SK-N-SH treated with all-trans-retinoic acid at 6 μM for 48 hours (cell line): Measurements from ENCODE around the gene SMYD3.
A peak's percentile ranks its signal among the peaks of the same experiment; 100 is the strongest.

ENCODE experiments used
- ATAC-seq: fragments of 200-7000 bp; cut with Tn5 transposase; 3 replicates; pipeline ENCODE4 v1.9.1; 2020; ENCODE audit warnings: mild to moderate bottlenecking, moderate library complexity
- BACH2 ChIP-seq: fragments of 250-450 bp; sonication (Bioruptor Pico); IDR thresholded peaks from 2 replicates; pipeline ENCODE4 v1.9.0; 2021; ENCODE audit warnings: mild to moderate bottlenecking, borderline replicate concordance
- CSDC2 ChIP-seq: fragments of 250-450 bp; sonication (Bioruptor Pico); IDR thresholded peaks from 2 replicates; pipeline ENCODE4 v1.5.0; 2020; ENCODE audit warnings: mild to moderate bottlenecking, moderate library complexity
- GLIS3 ChIP-seq: fragments of 250-450 bp; sonication (Bioruptor Pico); IDR thresholded peaks from 2 replicates; pipeline ENCODE4 v1.5.0; 2020; ENCODE audit warnings: mild to moderate bottlenecking, moderate library complexity
- ISL1 ChIP-seq: fragments of 250-450 bp; sonication (Bioruptor Pico); IDR thresholded peaks from 2 replicates; pipeline ENCODE4 v2.1.2; 2022; ENCODE audit warnings: mild to moderate bottlenecking, moderate library complexity
- PPARA ChIP-seq: fragments of 250-450 bp; sonication (Bioruptor Pico); IDR thresholded peaks from 2 replicates; pipeline ENCODE4 v1.5.0; 2020; ENCODE audit warnings: mild to moderate bottlenecking, borderline replicate concordance
- RARB ChIP-seq: fragments of 250-450 bp; sonication (Bioruptor Pico); IDR thresholded peaks from 2 replicates; pipeline ENCODE4 v1.8.0; 2021; ENCODE audit warnings: mild to moderate bottlenecking, moderate library complexity
- SNAI2 ChIP-seq: fragments of 250-450 bp; sonication (Bioruptor Pico); IDR thresholded peaks from 2 replicates; pipeline ENCODE4 v1.5.0; 2020; ENCODE audit warnings: mild to moderate bottlenecking, moderate library complexity
- TCF4 ChIP-seq: fragments of 250-450 bp; sonication (Bioruptor Pico); IDR thresholded peaks from 2 replicates; pipeline ENCODE4 v1.8.0; 2021; ENCODE audit warnings: mild to moderate bottlenecking, moderate library complexity, borderline replicate concordance
- TOX ChIP-seq: fragments of 250-450 bp; sonication (Bioruptor Pico); IDR thresholded peaks from 2 replicates; pipeline ENCODE4 v1.8.0; 2021; ENCODE audit warnings: mild to moderate bottlenecking, moderate library complexity, borderline replicate concordance
- ZC3H10 ChIP-seq: fragments of 250-450 bp; sonication (Bioruptor Pico); IDR thresholded peaks from 2 replicates; pipeline ENCODE4 v1.5.1; 2021; ENCODE audit warnings: mild to moderate bottlenecking, moderate library complexity
- ZFP3 ChIP-seq: fragments of 250-450 bp; sonication (Bioruptor Pico); IDR thresholded peaks from 2 replicates; pipeline ENCODE4 v1.5.0; 2020; ENCODE audit warnings: mild to moderate bottlenecking, moderate library complexity
- ZFP30 ChIP-seq: fragments of 450-650 bp; formaldehyde crosslinking; IDR thresholded peaks from 2 replicates; pipeline ENCODE4 v1.5.0; 2022; ENCODE audit warnings: mild to moderate bottlenecking, moderate library complexity
- ZNF565 ChIP-seq: fragments of 450-650 bp; formaldehyde crosslinking; conservative IDR thresholded peaks from 2 replicates; pipeline ENCODE4 v1.5.0; 2020; ENCODE audit warnings: low read depth, mild to moderate bottlenecking, moderate library complexity
- ZNF70 ChIP-seq: fragments of 450-650 bp; formaldehyde crosslinking; IDR thresholded peaks from 2 replicates; pipeline ENCODE4 v1.5.0; 2020; ENCODE audit warnings: mild to moderate bottlenecking, moderate library complexity
- ZNF8 ChIP-seq: fragments of 450-650 bp; formaldehyde crosslinking; IDR thresholded peaks from 2 replicates; pipeline ENCODE4 v1.5.0; 2020; ENCODE audit warnings: mild to moderate bottlenecking, moderate library complexity
- TF ChIP-seq, protein P1 (sequence below): fragments of 250-450 bp; sonication (Bioruptor Pico); IDR thresholded peaks from 2 replicates; pipeline ENCODE4 v1.5.1; 2021; ENCODE audit warnings: mild to moderate bottlenecking, moderate library complexity
- TF ChIP-seq, protein P2 (sequence below): fragments of 250-450 bp; sonication (Bioruptor Pico); IDR thresholded peaks from 2 replicates; pipeline ENCODE4 v1.5.0; 2020; ENCODE audit warnings: mild to moderate bottlenecking, moderate library complexity
- TF ChIP-seq, protein P3 (sequence below): fragments of 250-450 bp; sonication (Bioruptor Pico); IDR thresholded peaks from 2 replicates; pipeline ENCODE4 v1.8.0; 2020; ENCODE audit warnings: mild to moderate bottlenecking, moderate library complexity, borderline replicate concordance

The SMYD3 gene

DNA sequence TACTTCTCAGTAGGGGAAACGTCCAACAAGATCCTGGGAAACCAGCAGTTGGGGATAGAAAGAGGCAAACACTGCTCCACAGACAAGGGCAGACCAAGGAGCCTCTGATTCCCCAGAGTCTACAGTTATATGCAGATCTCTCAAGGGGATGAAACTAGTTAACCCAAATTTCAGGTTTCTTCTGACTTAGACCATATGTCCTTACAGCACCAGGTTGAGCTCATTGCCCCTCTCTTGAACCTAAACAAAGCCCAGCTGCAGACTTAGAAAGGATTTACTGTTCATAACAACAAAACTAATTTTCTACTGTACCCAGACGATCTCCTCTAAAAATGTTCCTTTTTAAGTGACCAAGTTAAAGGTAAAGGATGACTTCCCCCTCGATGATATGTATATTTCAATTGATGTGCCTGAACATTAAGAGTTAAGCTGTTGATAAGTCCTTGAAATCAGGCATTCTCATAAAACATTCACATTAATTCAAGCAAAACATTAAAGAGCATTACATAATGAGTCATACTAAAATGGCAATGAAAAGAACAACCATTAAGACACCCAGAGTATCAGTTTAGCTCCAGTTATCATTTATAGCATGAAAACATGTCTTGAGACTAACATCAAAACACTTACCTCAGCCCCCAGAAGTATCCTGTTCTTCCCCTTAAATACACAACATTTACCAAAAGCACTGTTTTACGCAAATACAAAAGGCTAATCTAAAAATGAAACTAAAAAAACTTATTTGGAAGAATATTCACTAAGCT lies 24.1 kb downstream of the SMYD3 start:
- peak; percentile 70 for ATAC-seq
- no peak for TF ChIP-seq ZNF565 (CRISPR knock-in tag)
- 0 out of 2 replicates have a peak, but pooled peaks have one; percentile 47 for TF ChIP-seq TOX (CRISPR knock-in tag)

DNA sequence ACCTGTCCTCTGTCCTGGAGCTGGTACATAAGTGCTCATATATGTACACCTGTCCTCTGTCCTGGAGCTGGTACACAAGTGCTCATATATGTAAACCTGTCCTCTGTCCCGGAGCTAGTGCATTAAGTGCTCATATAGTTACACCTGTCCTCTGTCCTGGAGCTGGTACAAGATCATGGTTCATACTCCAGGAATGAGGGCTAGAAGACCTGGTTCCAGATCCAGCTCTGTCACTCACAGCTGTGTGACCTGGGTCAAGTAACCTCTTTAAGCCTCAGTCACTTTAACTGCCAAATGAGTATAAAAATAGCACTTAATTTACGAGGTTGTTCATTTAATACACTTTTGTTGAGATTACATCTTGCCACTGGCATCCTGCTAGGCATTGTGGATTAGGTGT lies 28.0 kb downstream of the SMYD3 start:
- no peak for ATAC-seq
- TF ChIP-seq ZNF8 (CRISPR knock-in tag) = no peak
- TF ChIP-seq, protein P1, sequence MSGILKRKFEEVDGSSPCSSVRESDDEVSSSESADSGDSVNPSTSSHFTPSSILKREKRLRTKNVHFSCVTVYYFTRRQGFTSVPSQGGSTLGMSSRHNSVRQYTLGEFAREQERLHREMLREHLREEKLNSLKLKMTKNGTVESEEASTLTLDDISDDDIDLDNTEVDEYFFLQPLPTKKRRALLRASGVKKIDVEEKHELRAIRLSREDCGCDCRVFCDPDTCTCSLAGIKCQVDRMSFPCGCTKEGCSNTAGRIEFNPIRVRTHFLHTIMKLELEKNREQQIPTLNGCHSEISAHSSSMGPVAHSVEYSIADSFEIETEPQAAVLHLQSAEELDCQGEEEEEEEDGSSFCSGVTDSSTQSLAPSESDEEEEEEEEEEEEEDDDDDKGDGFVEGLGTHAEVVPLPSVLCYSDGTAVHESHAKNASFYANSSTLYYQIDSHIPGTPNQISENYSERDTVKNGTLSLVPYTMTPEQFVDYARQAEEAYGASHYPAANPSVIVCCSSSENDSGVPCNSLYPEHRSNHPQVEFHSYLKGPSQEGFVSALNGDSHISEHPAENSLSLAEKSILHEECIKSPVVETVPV (CRISPR knock-in tag) = no peak
- TF ChIP-seq, protein P2, sequence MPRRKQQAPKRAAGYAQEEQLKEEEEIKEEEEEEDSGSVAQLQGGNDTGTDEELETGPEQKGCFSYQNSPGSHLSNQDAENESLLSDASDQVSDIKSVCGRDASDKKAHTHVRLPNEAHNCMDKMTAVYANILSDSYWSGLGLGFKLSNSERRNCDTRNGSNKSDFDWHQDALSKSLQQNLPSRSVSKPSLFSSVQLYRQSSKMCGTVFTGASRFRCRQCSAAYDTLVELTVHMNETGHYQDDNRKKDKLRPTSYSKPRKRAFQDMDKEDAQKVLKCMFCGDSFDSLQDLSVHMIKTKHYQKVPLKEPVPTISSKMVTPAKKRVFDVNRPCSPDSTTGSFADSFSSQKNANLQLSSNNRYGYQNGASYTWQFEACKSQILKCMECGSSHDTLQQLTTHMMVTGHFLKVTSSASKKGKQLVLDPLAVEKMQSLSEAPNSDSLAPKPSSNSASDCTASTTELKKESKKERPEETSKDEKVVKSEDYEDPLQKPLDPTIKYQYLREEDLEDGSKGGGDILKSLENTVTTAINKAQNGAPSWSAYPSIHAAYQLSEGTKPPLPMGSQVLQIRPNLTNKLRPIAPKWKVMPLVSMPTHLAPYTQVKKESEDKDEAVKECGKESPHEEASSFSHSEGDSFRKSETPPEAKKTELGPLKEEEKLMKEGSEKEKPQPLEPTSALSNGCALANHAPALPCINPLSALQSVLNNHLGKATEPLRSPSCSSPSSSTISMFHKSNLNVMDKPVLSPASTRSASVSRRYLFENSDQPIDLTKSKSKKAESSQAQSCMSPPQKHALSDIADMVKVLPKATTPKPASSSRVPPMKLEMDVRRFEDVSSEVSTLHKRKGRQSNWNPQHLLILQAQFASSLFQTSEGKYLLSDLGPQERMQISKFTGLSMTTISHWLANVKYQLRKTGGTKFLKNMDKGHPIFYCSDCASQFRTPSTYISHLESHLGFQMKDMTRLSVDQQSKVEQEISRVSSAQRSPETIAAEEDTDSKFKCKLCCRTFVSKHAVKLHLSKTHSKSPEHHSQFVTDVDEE = no peak
- TF ChIP-seq GLIS3 (CRISPR knock-in tag) = no peak
- TF ChIP-seq, all 23 proteins: peak for 0

DNA sequence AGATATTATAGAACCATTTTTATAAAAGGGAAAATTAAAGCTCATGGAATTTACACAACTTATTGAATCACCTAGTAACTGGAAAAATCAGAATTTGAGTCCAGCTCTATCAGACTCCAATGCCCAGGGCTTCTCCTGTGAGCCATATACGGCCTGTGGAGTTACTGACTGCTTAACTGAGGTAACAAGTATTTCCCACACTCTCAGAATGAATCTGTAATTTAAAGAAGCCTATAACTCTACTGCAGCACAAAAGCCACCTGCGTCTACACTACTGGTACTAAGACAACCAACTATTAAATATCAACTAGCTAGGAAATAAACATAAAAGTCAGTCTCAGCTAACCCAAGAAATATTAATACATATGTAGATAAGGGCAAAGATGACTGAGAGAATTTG lies 29.4 kb downstream of the SMYD3 start:
- ATAC-seq = no peak
- TF ChIP-seq ZNF70 (CRISPR knock-in tag) = no peak
- no peak for TF ChIP-seq BACH2

DNA sequence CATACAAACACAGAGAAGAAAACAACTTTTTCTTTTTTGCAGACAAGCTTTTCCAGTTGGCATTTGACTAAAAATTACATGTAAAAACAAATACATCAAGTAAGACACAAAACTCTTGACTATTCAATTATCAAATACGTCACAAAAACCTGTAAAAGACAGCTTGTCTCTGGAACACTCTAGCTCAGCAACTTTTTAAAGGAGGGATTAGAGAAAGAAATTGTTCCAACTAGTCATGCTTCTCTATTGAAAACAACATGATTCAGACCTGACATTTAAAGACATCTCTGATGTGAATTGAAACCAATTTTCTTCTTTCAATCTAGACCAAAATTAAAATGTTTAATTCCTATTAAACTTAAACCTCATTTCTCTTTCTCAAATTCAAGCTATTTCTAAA lies 30.3 kb downstream of the SMYD3 start:
- TF ChIP-seq, protein P1 (CRISPR knock-in tag) = no peak
- TF ChIP-seq PPARA (no peak), ZFP3 (no peak), ISL1 (CRISPR knock-in tag) (no peak), GLIS3 (CRISPR knock-in tag) (no peak), TCF4 (CRISPR knock-in tag) (no peak), ZNF70 (CRISPR knock-in tag) (no peak), RARB (CRISPR knock-in tag) (no peak), BACH2 (no peak), CSDC2 (CRISPR knock-in tag) (no peak), ZFP30 (CRISPR knock-in tag) (no peak), ZNF565 (CRISPR knock-in tag) (no peak), ZNF8 (CRISPR knock-in tag) (no peak), SNAI2 (CRISPR knock-in tag) (no peak), ZC3H10 (CRISPR knock-in tag) (no peak), TOX (CRISPR knock-in tag) (no peak)
- TF ChIP-seq, protein P3, sequence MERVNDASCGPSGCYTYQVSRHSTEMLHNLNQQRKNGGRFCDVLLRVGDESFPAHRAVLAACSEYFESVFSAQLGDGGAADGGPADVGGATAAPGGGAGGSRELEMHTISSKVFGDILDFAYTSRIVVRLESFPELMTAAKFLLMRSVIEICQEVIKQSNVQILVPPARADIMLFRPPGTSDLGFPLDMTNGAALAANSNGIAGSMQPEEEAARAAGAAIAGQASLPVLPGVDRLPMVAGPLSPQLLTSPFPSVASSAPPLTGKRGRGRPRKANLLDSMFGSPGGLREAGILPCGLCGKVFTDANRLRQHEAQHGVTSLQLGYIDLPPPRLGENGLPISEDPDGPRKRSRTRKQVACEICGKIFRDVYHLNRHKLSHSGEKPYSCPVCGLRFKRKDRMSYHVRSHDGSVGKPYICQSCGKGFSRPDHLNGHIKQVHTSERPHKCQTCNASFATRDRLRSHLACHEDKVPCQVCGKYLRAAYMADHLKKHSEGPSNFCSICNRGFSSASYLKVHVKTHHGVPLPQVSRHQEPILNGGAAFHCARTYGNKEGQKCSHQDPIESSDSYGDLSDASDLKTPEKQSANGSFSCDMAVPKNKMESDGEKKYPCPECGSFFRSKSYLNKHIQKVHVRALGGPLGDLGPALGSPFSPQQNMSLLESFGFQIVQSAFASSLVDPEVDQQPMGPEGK = no peak
- TF ChIP-seq, protein P2 = no peak
- ATAC-seq = no peak
